ENCODE measurements around the gene TNS1. TPM values are rescaled to one million over a fixed set of nuclear protein-coding genes. Genes with fewer than 3 reads are reported as not detected.

TNS1 gene
- total and polyA plus RNA-seq, 10 of the 15 experiments (the other 5 are each of a cell fraction or from before 2014, with no cell fraction given) = 0.05 to 0.44 TPM; not detected in 8

DNA sequence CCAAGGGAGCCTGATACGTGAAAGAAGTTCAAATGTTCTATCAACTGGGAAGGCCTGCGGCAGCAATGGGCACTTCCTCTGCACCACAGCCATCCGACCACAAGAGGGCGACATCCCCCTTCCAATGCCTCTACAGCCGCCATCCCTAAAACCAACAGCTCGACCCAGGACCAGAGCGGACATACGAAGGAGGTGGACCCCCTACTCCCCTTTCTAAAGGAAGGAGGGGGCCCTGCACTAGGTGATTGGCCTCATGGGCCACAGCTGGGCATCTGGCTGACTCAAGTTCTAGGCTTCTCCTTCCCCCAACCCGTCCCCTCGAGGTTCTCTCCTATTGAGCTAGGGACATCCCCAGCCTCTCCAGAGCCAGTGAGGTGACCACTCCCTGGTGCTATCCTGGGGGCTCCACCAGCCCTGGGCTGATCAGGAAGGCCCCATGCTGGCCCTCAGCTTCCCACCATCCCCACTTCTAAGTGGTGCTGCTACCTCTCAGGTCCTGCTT is 217.2 kb downstream of the TNS1 start:
- Histone ChIP-seq H3K9ac (ENCODE audit: control insufficient read depth, insufficient read depth, low read length) (no peak overlapping the region), H3K4me1 (ENCODE audit: control insufficient read depth, insufficient read depth, low read length) (peaks cover 3% of the 10 kb centered on the region; the same call in 1 of the 2 replicates), H3K79me2 (ENCODE audit: control insufficient read depth, insufficient read depth, low read length) (no peaks in the 10 kb centered on the region), H3K27ac (ENCODE audit: control insufficient read depth, insufficient read depth) (no peak overlapping the region), H3K4me2 (ENCODE audit: control insufficient read depth, insufficient read depth) (no peak overlapping the region; the same call in 1 of the 2 replicates), H3K27me3 (replicated peaks in 1 of 2; ENCODE audit: control insufficient read depth in 2 of 2, insufficient read depth in 2 of 2, low read length in 1 of 2) (no peaks in the 10 kb centered on the region), H2AFZ (ENCODE audit: control insufficient read depth, low read depth, low read length) (peak overlapping the region; percentile 45), H3K36me3 (ENCODE audit: control insufficient read depth in 2 of 2, insufficient read depth in 2 of 2, low read length in 1 of 2) (no peaks in the 10 kb centered on the region), H4K20me1 (ENCODE audit: control insufficient read depth, insufficient read depth) (no peaks in the 10 kb centered on the region), H3K9me3 (replicated peaks; ENCODE audit: control insufficient read depth, insufficient read depth, low read length) (no peaks in the 10 kb centered on the region; the same call in 2 of the 3 replicates), H3K4me3 (no peak overlapping the region)
- RAD21 ChIA-PET (ENCODE audit: unreplicated experiment) = interaction anchor here (0.7 to 2.7 kb wide), 13 partner anchors 30 to 283 kb away, joined by 3 to 15 read pairs (median 5); partner anchors contain the start of gene RUFY4
- POLR2A ChIA-PET = no interaction called here
- intact Hi-C loops (cut with micrococcal nuclease; ENCODE audit: unreplicated experiment) (loop anchor here (1.0 kb wide), 3 partner anchors 101 to 283 kb away; no protein-coding TSS in a partner anchor), in situ Hi-C loops (cut with MboI) (no loop called here)
- ATAC-seq = peak; percentile 88
- SMC1A ChIA-PET (ENCODE audit: uncharacterized antibody, unreplicated experiment) = interaction anchor here (0.6 to 2.7 kb wide), 9 partner anchors 12 to 446 kb away, joined by 3 to 14 read pairs (median 3); partner anchors contain the start of gene RUFY4
- TF ChIP-seq RAD21 (IDR thresholded peaks at IDR 0.05; ENCODE audit: insufficient read depth, low read depth, low read length) (peak; percentile 85), RUNX3 (IDR thresholded peaks at IDR 0.05; ENCODE audit: low read length) (peak; percentile 46), SMARCA5 (IDR thresholded peaks at IDR 0.05) (0 out of 2 replicates have a peak, but pooled peaks have one; percentile 26), KLF5 (IDR thresholded peaks at IDR 0.05; ENCODE audit: partially characterized antibody) (peak; percentile 69), BCL11A (IDR thresholded peaks at IDR 0.05; ENCODE audit: low read depth, low read length) (no peak), SMC3 (IDR thresholded peaks at IDR 0.05; ENCODE audit: borderline replicate concordance, low read length) (peak; percentile 81), WRNIP1 (IDR thresholded peaks at IDR 0.05; ENCODE audit: borderline replicate concordance, low read depth, low read length) (0 out of 2 replicates have a peak, but pooled peaks have one; percentile 75), SPI1 (IDR thresholded peaks at IDR 0.05; ENCODE audit: borderline replicate concordance, insufficient read depth, low read depth, low read length) (peak; percentile 79; the same call in 1 of the 2 replicates), YY1 (IDR thresholded peaks at IDR 0.05; ENCODE audit: low read depth, low read length) (peak; percentile 87)
- TF ChIP-seq, protein P1, sequence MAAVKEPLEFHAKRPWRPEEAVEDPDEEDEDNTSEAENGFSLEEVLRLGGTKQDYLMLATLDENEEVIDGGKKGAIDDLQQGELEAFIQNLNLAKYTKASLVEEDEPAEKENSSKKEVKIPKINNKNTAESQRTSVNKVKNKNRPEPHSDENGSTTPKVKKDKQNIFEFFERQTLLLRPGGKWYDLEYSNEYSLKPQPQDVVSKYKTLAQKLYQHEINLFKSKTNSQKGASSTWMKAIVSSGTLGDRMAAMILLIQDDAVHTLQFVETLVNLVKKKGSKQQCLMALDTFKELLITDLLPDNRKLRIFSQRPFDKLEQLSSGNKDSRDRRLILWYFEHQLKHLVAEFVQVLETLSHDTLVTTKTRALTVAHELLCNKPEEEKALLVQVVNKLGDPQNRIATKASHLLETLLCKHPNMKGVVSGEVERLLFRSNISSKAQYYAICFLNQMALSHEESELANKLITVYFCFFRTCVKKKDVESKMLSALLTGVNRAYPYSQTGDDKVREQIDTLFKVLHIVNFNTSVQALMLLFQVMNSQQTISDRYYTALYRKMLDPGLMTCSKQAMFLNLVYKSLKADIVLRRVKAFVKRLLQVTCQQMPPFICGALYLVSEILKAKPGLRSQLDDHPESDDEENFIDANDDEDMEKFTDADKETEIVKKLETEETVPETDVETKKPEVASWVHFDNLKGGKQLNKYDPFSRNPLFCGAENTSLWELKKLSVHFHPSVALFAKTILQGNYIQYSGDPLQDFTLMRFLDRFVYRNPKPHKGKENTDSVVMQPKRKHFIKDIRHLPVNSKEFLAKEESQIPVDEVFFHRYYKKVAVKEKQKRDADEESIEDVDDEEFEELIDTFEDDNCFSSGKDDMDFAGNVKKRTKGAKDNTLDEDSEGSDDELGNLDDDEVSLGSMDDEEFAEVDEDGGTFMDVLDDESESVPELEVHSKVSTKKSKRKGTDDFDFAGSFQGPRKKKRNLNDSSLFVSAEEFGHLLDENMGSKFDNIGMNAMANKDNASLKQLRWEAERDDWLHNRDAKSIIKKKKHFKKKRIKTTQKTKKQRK (IDR thresholded peaks at IDR 0.05; ENCODE audit: low read depth, low read length) = no peak
- TF ChIP-seq, protein P2, sequence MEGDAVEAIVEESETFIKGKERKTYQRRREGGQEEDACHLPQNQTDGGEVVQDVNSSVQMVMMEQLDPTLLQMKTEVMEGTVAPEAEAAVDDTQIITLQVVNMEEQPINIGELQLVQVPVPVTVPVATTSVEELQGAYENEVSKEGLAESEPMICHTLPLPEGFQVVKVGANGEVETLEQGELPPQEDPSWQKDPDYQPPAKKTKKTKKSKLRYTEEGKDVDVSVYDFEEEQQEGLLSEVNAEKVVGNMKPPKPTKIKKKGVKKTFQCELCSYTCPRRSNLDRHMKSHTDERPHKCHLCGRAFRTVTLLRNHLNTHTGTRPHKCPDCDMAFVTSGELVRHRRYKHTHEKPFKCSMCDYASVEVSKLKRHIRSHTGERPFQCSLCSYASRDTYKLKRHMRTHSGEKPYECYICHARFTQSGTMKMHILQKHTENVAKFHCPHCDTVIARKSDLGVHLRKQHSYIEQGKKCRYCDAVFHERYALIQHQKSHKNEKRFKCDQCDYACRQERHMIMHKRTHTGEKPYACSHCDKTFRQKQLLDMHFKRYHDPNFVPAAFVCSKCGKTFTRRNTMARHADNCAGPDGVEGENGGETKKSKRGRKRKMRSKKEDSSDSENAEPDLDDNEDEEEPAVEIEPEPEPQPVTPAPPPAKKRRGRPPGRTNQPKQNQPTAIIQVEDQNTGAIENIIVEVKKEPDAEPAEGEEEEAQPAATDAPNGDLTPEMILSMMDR (IDR thresholded peaks at IDR 0.05 in 2 of 3, conservative IDR thresholded peaks at IDR 0.05 in 1 of 3; ENCODE audit: control insufficient read depth in 2 of 3, extremely low read depth in 1 of 3, insufficient read depth in 1 of 3, low read depth in 3 of 3, low read length in 3 of 3) = peak; percentile 95 to 98 (median 96)
- no TSS peak for BruUV-seq (replicated peaks)
- CTCF ChIA-PET = interaction anchor here (0.6 to 9.0 kb wide), 35 partner anchors 9 to 375 kb away, joined by 3 to 85 read pairs (median 4); partner anchors contain the start of gene RUFY4
- FAIRE-seq = peak; percentile 95
- no peak for DNase-seq (ENCODE audit: low read depth, low spot score)
- 7% methylated on average over 10 of the region's 10 CpGs for WGBS (ENCODE audit: insufficient coverage, insufficient replicate concordance, low lambda C conversion rate, missing lambda C conversion rate)
